H1 (cell line): ENCODE results near the gene FHOD1. TPM values are rescaled to one million over a fixed set of nuclear protein-coding genes. Genes with fewer than 3 reads are reported as not detected.

Experiments
- CTCF ChIA-PET: fragments of 300-600 bp; sonication (Branson Sonifier 250); formaldehyde crosslinking; loops from one replicate; lab custom pipeline; 2021; ENCODE audit not compliant: partially characterized antibody; lab: Charles Lee
- POLR2A ChIA-PET: fragments of 300-600 bp; sonication (Branson Sonifier 250); formaldehyde crosslinking; loops from one replicate; lab custom pipeline; 2021; ENCODE audit warnings: inconsistent platforms; ENCODE audit not compliant: partially characterized antibody; lab: Charles Lee
- DNase-seq, 2 experiments: peaks; one replicate each; pipeline versions ENCODE4 v3.0.0 to v3.0.0-alpha.2; 2010 to 2022; ENCODE audit warnings: low spot score in 2 of 2, low read depth in 1 of 2, mixed read lengths in 1 of 2
- FAIRE-seq: peaks from 2 replicates; lab custom pipeline; 2011; peaks lifted over from hg19 to GRCh38; lab: Jason Lieb, UNC
- H2AFZ ChIP-seq: 2 replicates; pipeline ENCODE4 v1.8.1; 2012; ENCODE audit warnings: low read length, inconsistent platforms
- H2AK5ac ChIP-seq: 2 replicates; pipeline ENCODE4 v1.6.1; 2013; ENCODE audit warnings: low read depth, low read length
- H2BK120ac ChIP-seq: replicated peaks from 2 replicates; pipeline ENCODE3; 2013; ENCODE audit warnings: low read depth, low read length, inconsistent platforms
- H2BK12ac ChIP-seq: 2 replicates; pipeline ENCODE4 v1.6.1; 2013; ENCODE audit warnings: low read depth, low read length
- H2BK15ac ChIP-seq: 2 replicates; pipeline ENCODE4 v1.6.1; 2013; ENCODE audit warnings: low read length
- H2BK20ac ChIP-seq: 2 replicates; pipeline ENCODE4 v1.6.1; 2013; ENCODE audit warnings: low read length
- H2BK5ac ChIP-seq: 2 replicates; pipeline ENCODE4 v1.6.1; 2013; ENCODE audit warnings: low read depth, low read length
- H3K14ac ChIP-seq: 2 replicates; pipeline ENCODE4 v1.6.1; 2013; ENCODE audit warnings: inconsistent platforms; ENCODE audit not compliant: insufficient read length
- H3K18ac ChIP-seq: 2 replicates; pipeline ENCODE4 v1.6.1; 2013; ENCODE audit warnings: low read length; ENCODE audit errors: extremely low read depth
- H3K23ac ChIP-seq: 2 replicates; pipeline ENCODE4 v1.6.1; 2013; ENCODE audit warnings: inconsistent platforms; ENCODE audit not compliant: insufficient read length
- H3K23me2 ChIP-seq: 2 replicates; pipeline ENCODE4 v1.6.1; 2013; ENCODE audit warnings: low read depth, low read length
- H3K27ac ChIP-seq: 2 replicates; pipeline ENCODE4 v1.6.1; 2011; ENCODE audit warnings: low read depth, low read length, inconsistent platforms
- H3K27me3 ChIP-seq, 4 experiments: replicated peaks in 1 of 4; 1 replicate in 1 of 4; 2 replicates in 3 of 4; pipeline versions ENCODE4 v1.6.1 to v1.8.1; 2011 to 2013; ENCODE audit warnings: low read length in 3 of 4, mild to moderate bottlenecking in 3 of 4, inconsistent platforms in 2 of 4, mixed read lengths in 2 of 4, moderate library complexity in 1 of 4; ENCODE audit not compliant: control insufficient read depth in 3 of 4, insufficient read depth in 3 of 4; ENCODE audit errors: extremely low read depth in 1 of 4
- H3K36me3 ChIP-seq, 4 experiments: 2 replicates each; pipeline versions ENCODE4 v1.6.1 to v1.8.1; 2011 to 2013; ENCODE audit warnings: mild to moderate bottlenecking in 4 of 4, low read length in 3 of 4, moderate library complexity in 2 of 4, control low read depth in 1 of 4, inconsistent platforms in 1 of 4; ENCODE audit not compliant: insufficient read depth in 4 of 4, control insufficient read depth in 2 of 4
- H3K4ac ChIP-seq: replicated peaks from 2 replicates; pipeline ENCODE3; 2013; ENCODE audit warnings: low read length, low read depth, mixed read lengths, inconsistent platforms; ENCODE audit not compliant: insufficient read length
- H3K4me1 ChIP-seq, 4 experiments: replicated peaks in 1 of 4; 1 replicate in 1 of 4; 2 replicates in 3 of 4; pipeline versions ENCODE4 v1.6.1 to v1.8.1; 2011 to 2013; ENCODE audit warnings: low read length in 3 of 4, inconsistent platforms in 2 of 4, mixed read lengths in 1 of 4; ENCODE audit not compliant: insufficient read depth in 4 of 4, control insufficient read depth in 3 of 4
- H3K4me2 ChIP-seq, 2 experiments: 2 replicates each; pipeline versions ENCODE4 v1.6.1 to v1.8.1; 2011 to 2013; ENCODE audit warnings: low read depth in 2 of 2, low read length in 2 of 2, control low read depth in 1 of 2, inconsistent platforms in 1 of 2, mild to moderate bottlenecking in 1 of 2; ENCODE audit not compliant: insufficient read depth in 1 of 2
- H3K4me3 ChIP-seq, 4 experiments: fragments of 200-600, 300-600 bp in 1 of 4; sonication (generic), shearing (Covaris generic), sonication (Bioruptor Twin) in 1 of 4; 2 replicates each; pipeline versions ENCODE4 v1.5.1 to v1.8.1; 2011 to 2016; ENCODE audit warnings: low read length in 4 of 4, low read depth in 3 of 4, control low read depth in 2 of 4, inconsistent platforms in 2 of 4, mild to moderate bottlenecking in 2 of 4, mixed read lengths in 1 of 4, moderate library complexity in 1 of 4; ENCODE audit not compliant: insufficient read depth in 2 of 4; ENCODE audit errors: extremely low read depth in 1 of 4
- H3K56ac ChIP-seq: replicated peaks from 2 replicates; pipeline ENCODE3; 2013; ENCODE audit warnings: low read depth, mild to moderate bottlenecking, mixed read lengths, low read length, inconsistent platforms; ENCODE audit not compliant: insufficient read length
- H3K79me1 ChIP-seq: 2 replicates; pipeline ENCODE4 v1.6.1; 2013; ENCODE audit warnings: low read depth, low read length, control low read depth
- H3K79me2 ChIP-seq, 2 experiments: 2 replicates each; pipeline versions ENCODE4 v1.6.1 to v1.8.1; 2012 to 2013; ENCODE audit warnings: low read length in 2 of 2, mild to moderate bottlenecking in 2 of 2, inconsistent platforms in 1 of 2; ENCODE audit not compliant: insufficient read depth in 2 of 2, control insufficient read depth in 1 of 2
- H3K9ac ChIP-seq, 4 experiments: replicated peaks in 1 of 4; 1 replicate in 1 of 4; 2 replicates in 3 of 4; pipeline versions ENCODE4 v1.6.1 to v1.8.1; 2011 to 2013; ENCODE audit warnings: low read depth in 3 of 4, low read length in 3 of 4, control low read depth in 2 of 4, mild to moderate bottlenecking in 2 of 4, moderate library complexity in 2 of 4, inconsistent platforms in 1 of 4; ENCODE audit errors: extremely low read depth in 1 of 4
- H3K9me3 ChIP-seq, 2 experiments: 2 replicates each; pipeline versions ENCODE4 v1.6.1 to v1.8.1; 2012 to 2013; ENCODE audit warnings: mild to moderate bottlenecking in 2 of 2, moderate library complexity in 2 of 2, control low read depth in 1 of 2, inconsistent platforms in 1 of 2, low read depth in 1 of 2, low read length in 1 of 2, mixed read lengths in 1 of 2; ENCODE audit not compliant: insufficient read depth in 2 of 2
- H4K20me1 ChIP-seq, 2 experiments: replicated peaks in 1 of 2; 2 replicates each; pipeline versions ENCODE3 to v1.8.1; 2011 to 2013; ENCODE audit warnings: inconsistent platforms in 2 of 2, low read length in 2 of 2, mild to moderate bottlenecking in 1 of 2; ENCODE audit not compliant: insufficient read depth in 2 of 2, control insufficient read depth in 1 of 2
- H4K5ac ChIP-seq: 2 replicates; pipeline ENCODE4 v1.6.1; 2013; ENCODE audit warnings: low read length, low read depth, mixed read lengths, inconsistent platforms; ENCODE audit not compliant: insufficient read length
- H4K8ac ChIP-seq: 2 replicates; pipeline ENCODE4 v1.8.0; 2013; ENCODE audit warnings: mild to moderate bottlenecking, moderate library complexity, low read length, inconsistent platforms; ENCODE audit not compliant: insufficient read depth; ENCODE audit errors: extremely low read depth
- H4K91ac ChIP-seq: replicated peaks from 2 replicates; pipeline ENCODE3; 2013; ENCODE audit warnings: low read length, mixed read lengths, inconsistent platforms; ENCODE audit not compliant: insufficient read length
- CEBPB ChIP-seq: IDR thresholded peaks from 2 replicates; pipeline ENCODE4 v1.6.1; 2012; ENCODE audit warnings: low read depth, low read length
- EGR1 ChIP-seq: IDR thresholded peaks from 2 replicates; pipeline ENCODE4 v1.6.1; 2011; ENCODE audit warnings: low read depth, low read length, borderline replicate concordance
- EP300 ChIP-seq, 2 experiments: IDR thresholded peaks; 1 replicate in 1 of 2; 2 replicates in 1 of 2; pipeline ENCODE4 v1.6.1; 2011 to 2012; ENCODE audit warnings: low read depth in 2 of 2, low read length in 2 of 2, mild to moderate bottlenecking in 2 of 2, borderline replicate concordance in 1 of 2, inconsistent platforms in 1 of 2, moderate library complexity in 1 of 2
- EZH2 ChIP-seq: fragments of 200-600 bp; sonication (generic); IDR thresholded peaks from 2 replicates; pipeline ENCODE4 v1.7.1; 2012; ENCODE audit warnings: low read depth, mild to moderate bottlenecking, moderate library complexity, low read length, inconsistent platforms; ENCODE audit not compliant: severe bottlenecking
- FOSL1 ChIP-seq: IDR thresholded peaks from 2 replicates; pipeline ENCODE4 v1.6.1; 2011; ENCODE audit warnings: mild to moderate bottlenecking, low read depth, low read length, moderate library complexity; ENCODE audit not compliant: insufficient read depth
- HDAC2 ChIP-seq, 2 experiments: fragments of 300-600 bp in 1 of 2; sonication (generic) in 1 of 2; IDR thresholded peaks; 2 replicates each; pipeline ENCODE4 v1.6.1; 2011 to 2012; ENCODE audit warnings: low read depth in 2 of 2, low read length in 2 of 2, mild to moderate bottlenecking in 2 of 2, moderate library complexity in 2 of 2, borderline replicate concordance in 1 of 2, inconsistent platforms in 1 of 2
- JUND ChIP-seq: IDR thresholded peaks from 2 replicates; pipeline ENCODE4 v1.6.1; 2011; ENCODE audit warnings: mild to moderate bottlenecking, improper control_type of control experiment, low read length
- KDM5A ChIP-seq: fragments of 200-600 bp; IDR thresholded peaks from 2 replicates; pipeline ENCODE4 v1.7.1; 2012; ENCODE audit warnings: mild to moderate bottlenecking, low read length, inconsistent platforms, mixed read lengths
- RAD21 ChIP-seq, 2 experiments: IDR thresholded peaks in 1 of 2; conservative IDR thresholded peaks in 1 of 2; 2 replicates each; pipeline ENCODE4 v1.6.1; 2011; ENCODE audit warnings: low read depth in 2 of 2, low read length in 2 of 2, improper control_type of control experiment in 1 of 2, inconsistent platforms in 1 of 2, mild to moderate bottlenecking in 1 of 2, moderate library complexity in 1 of 2
- SP4 ChIP-seq: IDR thresholded peaks from 2 replicates; pipeline ENCODE4 v1.6.1; 2012; ENCODE audit warnings: low read length, inconsistent platforms
- TAF7 ChIP-seq: optimal IDR thresholded peaks from 2 replicates; pipeline ENCODE3; 2011; ENCODE audit warnings: low read depth, mild to moderate bottlenecking, inconsistent platforms, low read length, moderate library complexity, borderline replicate concordance
- WGBS, 2 experiments: shearing (Covaris generic) in 1 of 2; methylation state at CpG; one replicate each; pipeline versions ENCODE4 v1.1.6 to v1.1.7; 2013 to 2015; ENCODE audit warnings: low lambda C conversion rate in 2 of 2, mixed read lengths in 2 of 2, inconsistent platforms in 1 of 2, low coverage in 1 of 2, missing lambda C conversion rate in 1 of 2; ENCODE audit not compliant: insufficient replicate concordance in 2 of 2, insufficient coverage in 1 of 2, insufficient read length in 1 of 2; ENCODE audit errors: extremely low coverage in 1 of 2, missing lambda C conversion rate in 1 of 2; 5-methylcytosine and 5-hydroxymethylcytosine counted together
- polyA plus RNA-seq, 7 experiments: library from polyadenylated mRNA; depleted of rRNA in 3 of 7; stranded (reverse) in 5 of 7; unstranded in 2 of 7; fragments of >200 nt in 5 of 7; fragments of 200-250 nt in 2 of 7; gene quantifications; 1 replicate in 5 of 7; 2 replicates in 1 of 7; 4 replicates in 1 of 7; pipeline versions ENCODE4 v1.2.1 to v1.2.3, GENCODE V29; 2011 to 2013; ENCODE audit warnings: missing spikeins in 2 of 7, mixed read lengths in 2 of 7
- total RNA-seq: library from RNA; stranded (reverse); fragmentation: NEBNext Ultra II Directional; extraction: Animal tissue kit (Norgen Biotek cat#: 25700); gene quantifications from 2 replicates; pipeline ENCODE4 v1.2.1, GENCODE V29; 2021

FHOD1 gene
- total and polyA plus RNA-seq, 2 of the 8 experiments (the other 6 are each of a cell fraction or from before 2014, with no cell fraction given) = 31.3 to 60.7 TPM

GRCh38 chr16:67238806-67239470, 8.3 kb downstream of the FHOD1 start:
- Histone ChIP-seq H3K9me3 (no peaks in the 10 kb centered on the region), H4K20me1 (peaks cover 0 to 9% of the 10 kb centered on the region in 2 experiments), H2BK12ac (no peak overlapping the region), H2BK120ac (no peak overlapping the region), H2BK20ac (no peak overlapping the region), H2BK5ac (no peak overlapping the region), H4K8ac (no peak overlapping the region), H3K27me3 (no peaks in the 10 kb centered on the region), H3K18ac (no peak overlapping the region), H3K23ac (no peak overlapping the region), H3K4me2 (no peak overlapping the region), H4K91ac (no peak overlapping the region), H3K4me3 (no peak overlapping the region), H3K79me2 (peaks cover 0 to 8% of the 10 kb centered on the region in 2 experiments; a peak in 2 of 4 replicates), H3K23me2 (no peaks in the 10 kb centered on the region), H3K4me1 (peaks cover 3 to 8% (median 7%) of the 10 kb centered on the region in 4 experiments; a peak in 6 of 7 replicates), H3K4ac (no peak overlapping the region), H3K27ac (no peak overlapping the region), H3K14ac (no peak overlapping the region), H3K36me3 (peaks cover 5 to 16% (median 9%) of the 10 kb centered on the region in 4 experiments; a peak in 5 of 8 replicates), H2AK5ac (no peak overlapping the region), H3K56ac (no peak overlapping the region), H2BK15ac (no peak overlapping the region), H4K5ac (no peak overlapping the region), H3K79me1 (peaks cover 19% of the 10 kb centered on the region), H3K9ac (no peak overlapping the region), H2AFZ (no peak overlapping the region)
- no peak for DNase-seq
- FAIRE-seq = no peak
- TF ChIP-seq EP300 (IDR thresholded peaks at IDR 0.05; ENCODE audit: borderline replicate concordance in 1 of 2, low read depth in 2 of 2, low read length in 2 of 2) = no peak
- TF ChIP-seq EZH2 = no peak
- TF ChIP-seq EGR1 = no peak
- no peak for TF ChIP-seq CEBPB
- no peak for TF ChIP-seq HDAC2 (IDR thresholded peaks at IDR 0.05; ENCODE audit: borderline replicate concordance in 1 of 2, low read depth in 2 of 2, low read length in 2 of 2)
- TF ChIP-seq FOSL1 = no peak
- TF ChIP-seq TAF7 = no peak
- no peak for TF ChIP-seq SP4
- TF ChIP-seq JUND = no peak
- no peak for TF ChIP-seq RAD21 (IDR thresholded peaks at IDR 0.05 in 1 of 2, conservative IDR thresholded peaks at IDR 0.05 in 1 of 2; ENCODE audit: low read depth in 2 of 2, low read length in 2 of 2)
- no peak for TF ChIP-seq KDM5A
- WGBS, 2 experiments = 86% methylated on average over 9 of the region's 9 CpGs; no CpG with 5 or more reads in 1 of the 2 experiments
- ChIA-PET POLR2A (interaction anchor here (0.8 to 11.2 kb wide), 5 partner anchors 8 to 189 kb away, joined by 3 to 111 read pairs (median 4); partner anchors contain the start of genes FHOD1, SLC9A5 and TMEM208), CTCF (interaction anchor here (0.7 to 4.6 kb wide), 12 partner anchors 8 to 88 kb away, joined by 3 to 23 read pairs (median 3); partner anchors contain the start of genes EXOC3L1, KCTD19, LRRC36 and NOL3)
